ENCODE data around the gene TMSB4X. TPM values are rescaled to one million over a fixed set of nuclear protein-coding genes. Genes with fewer than 3 reads are reported as not detected.

The TMSB4X gene
- total and polyA plus RNA-seq, 2 of the 13 experiments (the other 11 are each of a cell fraction or from before 2014, with no cell fraction given) = 10.5 to 29.6 TPM

- TF ChIP-seq BRF2 (CRISPR knock-in tag; IDR thresholded peaks at IDR 0.05) (no peak), AKNA (CRISPR knock-in tag; IDR thresholded peaks at IDR 0.05; ENCODE audit: borderline replicate concordance) (no peak), FOXC1 (CRISPR knock-in tag; IDR thresholded peaks at IDR 0.05; ENCODE audit: borderline replicate concordance) (no peak), ZNF280D (CRISPR knock-in tag; IDR thresholded peaks at IDR 0.05) (no peak), HIC2 (CRISPR knock-in tag; IDR thresholded peaks at IDR 0.05; ENCODE audit: low read depth) (no peak), TBX2 (CRISPR knock-in tag; IDR thresholded peaks at IDR 0.05; ENCODE audit: borderline replicate concordance) (no peak)
Measured at GRCh38 chrX:13009273-13009672, 34.4 kb downstream of the TMSB4X start (continued).
